ENCODE data around the gene ENDOV.

The ENDOV gene

DNA sequence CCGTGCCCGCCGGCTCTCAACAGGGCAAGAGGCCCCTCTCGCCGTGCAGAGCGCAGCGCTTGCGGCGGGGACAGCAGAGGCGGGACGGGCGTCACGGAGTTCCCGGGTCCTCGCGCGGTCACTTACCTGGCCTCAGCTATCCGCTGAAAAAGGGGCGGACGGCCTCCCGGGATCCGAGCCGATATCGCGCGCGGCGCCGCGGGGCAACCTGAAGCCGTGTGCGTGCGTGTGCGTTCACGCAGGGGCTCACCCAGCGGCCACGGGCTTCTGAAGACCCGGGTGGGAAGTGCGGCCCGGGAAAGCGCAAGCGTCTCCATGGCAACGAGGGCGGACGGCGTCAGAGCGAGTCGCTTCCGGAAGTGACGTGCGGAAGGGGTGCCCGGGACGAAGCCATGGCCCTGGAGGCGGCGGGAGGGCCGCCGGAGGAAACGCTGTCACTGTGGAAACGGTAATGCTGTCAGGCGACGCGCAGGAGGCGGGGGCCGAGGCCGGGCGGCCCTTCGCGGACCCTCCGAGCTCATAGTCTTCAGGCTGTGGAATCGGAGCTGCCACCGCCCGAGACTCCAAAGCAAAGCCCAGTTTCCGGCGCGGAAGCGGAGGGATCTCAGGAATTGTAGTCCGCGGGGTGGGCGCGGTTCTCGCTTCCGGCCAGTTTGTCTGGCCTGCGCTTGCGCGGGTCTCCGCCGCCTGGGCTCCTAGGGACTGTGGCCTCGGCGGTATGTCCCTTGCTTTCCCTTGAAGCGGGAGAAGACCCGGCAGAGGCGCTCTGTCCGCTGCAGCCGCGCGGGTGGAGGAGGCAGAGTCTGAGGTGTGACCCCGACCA, at the start of gene ENDOV:
TSS of gene ENDOV (plus strand) at position 365 of the 823 bp plus-strand sequence. CDS start at position 393, 28 bp downstream.
- peak; percentile 86 for DNase-seq (ENCODE audit: low read depth in 2 of 2)

DNA sequence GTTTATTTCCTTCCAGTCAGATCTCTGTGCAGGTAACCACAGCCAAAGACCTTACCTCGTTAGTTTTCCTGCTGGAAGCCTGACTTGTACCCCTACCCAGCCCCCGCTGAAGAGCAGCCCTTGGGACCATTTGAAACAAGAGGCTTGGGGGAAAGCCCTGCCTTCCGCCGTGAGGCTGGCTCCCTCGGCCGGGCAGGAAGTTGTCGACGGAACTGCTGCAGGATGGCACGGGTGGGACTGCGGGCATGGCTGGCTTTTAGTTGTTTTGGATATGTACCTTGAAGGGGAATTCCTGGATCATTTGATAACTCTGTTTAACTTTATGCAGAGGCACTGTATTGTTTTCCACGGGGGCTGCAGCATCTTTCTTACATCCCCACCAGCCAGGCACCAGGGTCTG, 49.0 kb upstream of the ENDOV start:
- no peak for DNase-seq (ENCODE audit: low read depth in 2 of 2)

DNA sequence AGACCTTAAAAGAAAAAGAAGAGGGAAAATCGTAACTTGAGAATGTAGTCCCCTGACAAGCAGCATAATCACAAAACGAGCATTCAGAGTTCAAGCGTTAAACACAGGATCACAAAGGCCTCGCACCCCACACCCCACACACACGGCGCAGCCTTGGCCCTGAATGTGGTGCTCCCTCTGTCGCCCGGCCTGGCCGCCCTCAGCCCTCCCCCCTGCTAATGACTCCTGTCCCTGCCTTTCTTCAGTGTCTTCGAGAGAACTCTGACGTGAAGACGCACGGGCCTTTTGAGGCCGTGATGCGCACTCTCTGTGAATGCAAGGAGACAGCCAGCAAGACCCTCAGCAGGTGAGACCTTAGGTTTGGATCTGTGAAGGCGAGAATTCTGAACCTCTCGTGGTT, 47.5 kb upstream of the ENDOV start:
- DNase-seq (ENCODE audit: low read depth in 2 of 2): no peak

DNA sequence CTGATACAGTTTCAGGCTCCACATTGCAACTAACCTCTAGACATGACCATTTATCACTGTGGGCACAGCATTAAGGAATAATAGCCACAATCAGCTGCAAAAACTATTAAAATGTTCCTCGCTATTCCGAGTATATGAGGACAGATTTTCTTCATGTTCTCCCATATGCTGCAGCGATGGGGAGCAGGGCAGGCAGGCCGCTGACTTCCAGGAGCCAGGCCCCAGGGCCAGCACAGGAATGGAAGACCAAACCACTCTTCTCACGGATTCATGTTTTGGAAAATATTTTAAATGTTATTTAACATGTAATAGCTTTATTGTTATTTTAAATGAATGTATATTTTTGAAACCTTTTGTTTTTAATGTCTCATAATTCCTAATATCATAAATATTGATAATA, 43.8 kb upstream of the ENDOV start:
- no peak for DNase-seq (ENCODE audit: low read depth in 2 of 2)

DNA sequence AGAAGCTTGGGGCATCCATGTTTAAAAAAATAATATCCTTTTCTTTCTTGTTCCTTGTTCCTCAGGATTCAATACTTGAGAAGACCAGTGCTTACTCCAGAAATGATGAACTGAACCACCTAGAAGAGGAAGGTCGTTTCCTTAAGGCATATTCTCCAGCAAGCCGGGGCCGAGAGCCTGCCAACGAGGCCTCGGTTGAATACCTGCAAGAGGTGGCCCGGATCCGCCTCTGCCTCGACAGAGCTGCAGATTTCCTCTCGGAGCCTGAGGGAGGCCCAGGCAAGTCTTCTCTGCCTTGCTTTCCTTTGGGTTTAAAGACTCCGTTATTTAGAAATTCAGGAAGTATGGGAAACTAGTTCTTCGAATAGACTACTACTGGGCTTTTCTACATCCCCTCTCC, 42.5 kb upstream of the ENDOV start:
- no peak for DNase-seq (ENCODE audit: low read depth in 2 of 2)

DNA sequence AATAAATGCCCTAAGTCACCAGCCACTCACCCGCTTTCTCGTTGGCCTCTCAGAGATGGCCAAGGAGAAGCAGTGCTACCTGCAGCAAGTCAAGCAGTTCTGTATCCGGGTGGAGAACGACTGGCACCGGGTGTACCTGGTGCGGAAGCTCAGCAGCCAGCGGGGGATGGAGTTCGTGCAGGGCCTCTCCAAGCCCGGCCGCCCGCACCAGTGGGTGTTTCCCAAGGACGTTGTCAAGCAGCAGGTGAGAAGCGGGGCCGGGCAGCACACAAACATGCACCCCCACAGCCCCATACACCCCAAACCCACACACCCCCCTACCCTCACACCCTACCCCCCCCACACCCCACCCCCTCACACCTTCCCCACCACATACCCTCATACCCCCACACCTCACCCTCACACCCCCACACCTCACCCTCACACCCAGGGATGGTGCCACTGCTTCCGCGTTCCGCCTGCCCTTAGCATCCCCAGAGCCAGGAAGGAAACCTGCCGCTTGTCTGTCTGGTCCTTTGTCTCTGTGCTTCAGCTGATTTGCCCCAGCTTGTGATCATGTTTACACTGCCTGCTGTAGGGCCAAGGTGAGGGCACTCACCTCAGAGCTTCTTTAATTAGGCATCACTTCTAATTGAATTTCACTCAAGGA, 41.9 kb upstream of the ENDOV start:
- no peak for DNase-seq (ENCODE audit: low read depth in 2 of 2)

DNA sequence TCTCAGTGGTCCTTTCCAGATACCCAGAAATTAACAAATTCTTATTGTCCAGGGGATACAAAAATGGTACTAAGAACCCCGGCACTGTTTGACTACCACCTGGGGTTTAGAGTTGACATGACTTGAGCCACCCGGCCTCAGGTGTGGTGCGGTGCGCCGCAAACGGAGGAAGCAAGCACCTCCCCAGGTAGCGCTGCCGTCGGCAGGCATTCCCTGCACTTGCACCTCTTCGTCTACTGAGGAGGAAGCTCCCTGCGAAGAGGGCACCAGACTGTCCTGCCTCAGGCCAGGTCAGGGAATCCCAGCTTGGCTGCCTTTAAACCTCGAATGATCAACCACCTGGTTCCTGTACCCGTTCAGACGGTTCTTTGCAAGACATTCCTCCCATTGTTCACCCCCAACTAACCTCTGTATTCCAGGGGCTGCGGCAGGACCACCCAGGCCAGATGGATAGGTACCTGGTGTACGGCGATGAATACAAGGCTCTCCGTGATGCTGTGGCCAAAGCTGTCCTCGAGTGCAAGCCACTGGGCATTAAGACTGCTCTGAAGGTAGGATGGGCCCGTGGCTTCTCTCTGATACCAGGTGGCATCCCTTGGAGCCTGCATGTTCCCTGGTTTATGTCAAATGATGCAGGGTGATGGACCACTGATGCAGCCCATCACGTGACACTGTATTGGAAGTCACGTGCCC, 40.8 kb upstream of the ENDOV start:
- no peak for DNase-seq (ENCODE audit: low read depth in 2 of 2)

DNA sequence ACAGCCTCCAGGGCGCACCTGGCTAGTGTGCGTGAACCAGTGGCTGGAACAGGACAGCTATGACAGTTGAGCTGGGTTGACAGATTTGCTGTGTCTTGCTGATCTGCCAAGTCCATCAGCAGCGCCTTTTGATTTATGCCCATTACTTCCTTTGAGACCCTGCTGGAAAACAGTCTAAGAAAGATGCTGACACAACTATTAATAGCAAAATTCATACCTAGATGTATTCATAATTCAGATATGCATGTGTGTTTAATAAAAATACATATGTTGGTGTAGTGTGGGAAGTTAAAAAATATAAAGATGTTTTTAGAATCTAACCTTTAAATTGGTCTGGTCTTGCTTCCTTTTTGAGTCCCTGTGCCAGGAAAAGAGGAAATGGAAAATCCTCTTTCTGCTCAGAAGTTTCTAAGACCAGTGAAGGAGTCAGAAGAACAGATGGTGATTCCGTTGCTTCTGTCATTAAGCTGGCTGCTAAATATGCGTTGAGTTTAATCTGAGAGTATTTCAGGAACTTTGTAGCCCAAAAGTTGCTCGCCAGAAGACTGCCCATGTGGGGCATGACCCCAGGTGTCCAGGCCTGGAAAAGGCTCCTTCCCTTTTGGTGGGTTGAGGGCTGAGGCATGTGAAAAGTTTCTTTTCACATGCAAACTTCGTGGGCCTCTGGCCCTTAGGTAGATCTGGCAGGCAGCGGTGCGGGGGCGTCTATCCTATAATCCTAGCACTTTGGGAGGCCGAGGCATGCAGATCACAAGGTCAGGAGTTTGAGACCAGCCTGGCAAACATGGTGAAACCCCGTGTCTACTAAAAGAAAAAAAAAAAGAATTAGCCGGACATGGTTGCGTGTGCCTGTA, 40.0 kb upstream of the ENDOV start:
- no peak for DNase-seq (ENCODE audit: low read depth in 2 of 2)

DNA sequence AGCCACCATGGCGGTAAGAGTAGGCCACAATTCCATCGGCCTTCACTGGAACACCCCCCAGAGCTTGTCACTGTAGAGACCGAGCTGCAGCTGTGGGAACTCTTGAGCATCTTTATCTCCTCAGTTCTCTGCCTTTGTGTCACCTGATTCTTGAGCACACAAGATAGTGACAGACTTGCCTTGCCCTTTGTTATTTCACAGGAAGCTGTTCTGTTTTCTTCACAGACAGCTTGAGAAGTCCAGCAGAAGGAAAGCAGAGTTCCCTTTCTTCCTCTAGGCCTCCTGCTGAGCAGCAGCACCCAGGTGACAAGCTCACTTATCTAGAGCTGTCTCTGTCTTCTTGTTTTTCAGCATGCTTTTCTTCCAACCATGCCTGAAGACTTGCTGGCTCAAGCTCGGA, 38.4 kb upstream of the ENDOV start:
- no peak for DNase-seq (ENCODE audit: low read depth in 2 of 2)

DNA sequence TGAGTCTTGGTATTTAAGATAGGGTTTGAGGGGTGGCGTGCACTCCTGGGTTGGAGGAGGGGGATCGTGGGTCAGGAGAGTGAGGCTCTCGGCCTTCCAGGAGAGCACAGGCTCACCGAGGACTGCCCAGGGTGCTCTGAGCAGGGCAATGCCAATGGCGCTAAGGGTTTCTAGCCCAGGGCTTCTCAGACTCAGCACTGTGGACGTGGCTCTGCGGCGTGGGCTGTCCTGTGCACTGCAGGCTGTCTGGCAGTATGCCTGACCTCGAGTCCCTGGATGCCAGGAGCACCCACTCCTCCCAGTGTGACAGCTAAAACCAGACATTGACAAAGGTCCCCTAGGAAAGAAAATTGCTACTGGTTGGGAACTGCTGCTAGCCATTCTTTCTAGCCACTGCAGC, 37.2 kb upstream of the ENDOV start:
- no peak for DNase-seq (ENCODE audit: low read depth in 2 of 2)

DNA sequence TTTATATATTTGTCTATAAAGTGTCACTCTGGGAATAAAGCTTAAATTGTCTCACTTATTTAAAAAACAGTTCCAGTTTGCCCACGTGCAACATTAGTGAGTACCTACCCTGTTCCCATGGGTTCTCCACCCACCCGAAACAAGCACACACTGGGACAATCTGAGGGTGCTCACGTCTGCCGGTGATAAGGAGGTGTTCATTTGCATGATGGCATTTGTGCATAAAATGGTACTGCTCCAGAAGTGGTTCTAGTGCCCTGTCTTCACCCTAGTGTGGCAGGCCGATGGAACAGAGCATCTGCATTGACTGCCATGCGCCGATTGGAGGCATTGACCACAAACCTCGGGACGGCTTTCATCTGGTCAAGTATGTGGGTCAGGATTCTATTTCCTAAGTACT, 35.6 kb upstream of the ENDOV start:
- no peak for DNase-seq (ENCODE audit: low read depth in 2 of 2)

DNA sequence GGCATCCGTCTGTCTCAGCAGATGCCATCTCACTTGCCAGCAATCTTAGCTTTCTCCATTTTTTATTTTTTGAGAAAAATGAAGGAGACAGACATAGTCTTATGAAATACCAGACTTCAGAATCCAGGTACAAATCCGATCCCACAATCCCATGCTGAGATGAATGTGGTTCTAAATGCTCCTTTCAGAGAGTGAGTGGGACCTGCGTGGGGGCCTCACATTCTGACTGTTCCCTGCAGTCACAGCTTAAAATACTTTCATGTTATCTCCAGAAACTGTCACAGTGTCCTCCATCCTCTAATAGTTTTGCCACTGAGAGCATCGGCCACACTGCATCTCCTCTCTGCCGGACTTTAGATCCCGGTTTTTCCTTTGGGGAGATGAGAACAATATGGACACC, 34.9 kb upstream of the ENDOV start:
- DNase-seq (ENCODE audit: low read depth in 2 of 2): no peak

DNA sequence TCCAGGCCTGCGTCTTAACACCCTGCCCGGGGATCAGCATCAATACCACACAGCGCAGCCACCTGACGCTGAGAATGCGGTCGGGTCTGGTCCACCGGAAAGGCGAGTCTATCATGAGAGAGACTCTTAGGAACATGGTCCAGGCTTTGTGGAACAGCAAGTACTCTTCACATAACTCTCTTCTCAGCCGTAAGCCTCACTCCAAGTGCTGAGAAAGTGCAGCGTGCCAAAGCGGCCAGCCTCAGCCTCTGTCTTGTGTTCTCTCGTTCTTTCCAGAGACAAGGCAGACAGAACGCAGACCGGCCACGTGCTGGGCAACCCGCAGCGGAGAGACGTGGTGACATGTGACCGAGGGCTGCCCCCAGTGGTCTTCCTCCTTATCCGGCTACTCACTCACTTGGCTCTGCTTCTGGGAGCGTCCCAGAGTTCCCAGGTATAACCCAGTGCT, 34.4 kb upstream of the ENDOV start:
- no peak for DNase-seq (ENCODE audit: low read depth in 2 of 2)

DNA sequence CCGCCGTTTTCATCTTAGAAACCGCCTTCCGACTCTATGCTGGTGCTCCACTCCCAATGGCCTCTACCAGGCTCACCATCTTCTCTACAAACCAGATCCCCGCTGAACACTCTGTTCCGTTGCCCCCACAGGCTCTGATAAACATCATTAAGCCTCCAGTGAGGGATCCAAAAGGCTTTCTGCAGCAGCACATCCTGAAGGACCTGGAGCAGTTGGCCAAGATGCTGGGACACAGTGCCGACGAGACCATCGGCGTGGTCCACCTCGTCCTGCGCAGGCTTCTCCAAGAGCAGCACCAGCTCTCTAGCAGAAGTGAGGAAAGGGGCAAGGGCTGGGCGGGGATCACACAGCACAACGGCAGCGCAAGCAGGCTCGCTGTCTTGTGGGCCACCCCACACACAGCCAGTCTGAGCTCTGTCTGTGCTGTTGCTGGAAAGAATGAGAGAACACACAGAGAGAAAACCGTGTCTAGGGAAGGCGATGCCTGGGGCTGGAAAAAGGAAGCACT, 33.5 kb upstream of the ENDOV start:
- DNase-seq (ENCODE audit: low read depth in 2 of 2): no peak

DNA sequence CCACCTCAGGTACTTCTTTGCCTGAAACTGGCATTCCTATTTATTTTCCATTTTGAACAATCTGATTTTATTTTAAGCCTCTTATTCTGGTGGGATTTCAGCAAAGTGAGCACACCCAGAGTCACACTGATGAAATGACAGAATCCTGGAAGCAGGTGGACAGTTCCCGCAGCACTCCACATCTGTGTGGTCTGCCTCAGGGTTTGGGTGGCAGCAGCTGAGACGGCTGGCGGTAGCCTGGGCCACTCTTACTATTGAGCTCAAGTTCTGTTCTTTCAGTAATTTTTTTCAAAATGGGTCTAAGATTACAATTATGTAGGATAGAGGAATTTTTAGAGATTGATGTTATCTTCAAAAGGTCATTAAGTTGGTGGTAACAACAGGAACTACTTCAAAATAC, 32.5 kb upstream of the ENDOV start:
- no peak for DNase-seq (ENCODE audit: low read depth in 2 of 2)

DNA sequence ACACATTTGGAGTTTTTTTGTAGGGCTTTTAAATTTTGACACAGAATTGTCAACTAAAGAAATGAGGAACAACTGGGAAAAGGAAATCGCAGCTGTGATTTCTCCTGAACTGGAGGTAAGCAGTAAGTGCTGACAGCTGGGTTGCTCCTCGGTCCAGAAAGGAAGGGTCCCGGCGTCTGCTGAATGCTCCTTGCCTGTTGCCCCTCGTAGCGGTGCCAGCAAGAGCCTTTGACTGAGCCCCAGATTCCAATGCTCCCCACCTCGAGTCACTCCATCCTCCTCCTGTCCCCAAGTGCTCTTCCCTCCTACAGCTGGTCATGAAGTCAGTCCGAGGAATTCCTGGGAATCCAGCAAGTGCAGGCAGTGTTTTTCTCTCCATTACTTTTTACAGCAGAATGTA, 32.0 kb upstream of the ENDOV start:
- DNase-seq (ENCODE audit: low read depth in 2 of 2): no peak

DNA sequence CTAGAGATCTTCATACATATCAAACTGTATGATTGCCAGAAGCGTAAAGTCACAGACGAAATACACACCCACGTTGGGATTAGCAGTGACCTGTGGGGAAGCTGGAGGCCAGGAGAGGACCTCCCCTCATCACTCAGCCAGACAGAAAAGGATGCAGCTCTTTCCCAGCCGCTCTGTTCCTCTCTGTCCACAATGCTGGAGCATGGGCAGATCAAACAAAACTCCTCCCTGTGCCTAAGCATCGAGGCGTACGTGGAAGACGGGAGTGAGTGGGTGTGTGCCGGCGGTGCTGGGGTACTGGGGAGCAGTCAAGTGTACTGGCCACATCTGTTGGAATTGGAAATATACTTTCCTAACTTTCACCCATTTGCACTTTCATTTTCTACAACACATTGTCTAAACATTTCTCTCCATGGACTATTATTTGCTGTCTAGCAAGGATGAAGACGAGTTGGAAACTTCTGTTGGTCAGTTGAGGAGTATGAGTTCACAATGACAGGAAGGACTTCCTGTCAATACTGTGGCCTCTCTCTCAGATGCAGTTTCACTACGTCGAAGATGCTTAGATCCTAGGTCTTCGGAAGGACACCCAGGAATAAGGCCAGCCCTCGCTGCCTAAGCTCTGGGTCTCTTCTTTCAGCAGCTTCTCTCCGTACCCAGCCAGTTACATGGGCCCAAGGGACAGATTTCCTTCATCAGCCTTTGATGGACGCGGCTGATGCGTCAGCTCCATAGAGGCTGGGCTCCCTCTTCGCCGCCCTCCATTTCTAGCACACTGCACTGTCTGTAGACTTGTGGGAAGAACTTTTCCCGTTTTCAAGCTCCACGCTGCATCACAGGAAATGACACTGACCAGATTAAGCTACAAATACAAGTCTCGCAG, 30.6 kb upstream of the ENDOV start:
- no peak for DNase-seq (ENCODE audit: low read depth in 2 of 2)

DNA sequence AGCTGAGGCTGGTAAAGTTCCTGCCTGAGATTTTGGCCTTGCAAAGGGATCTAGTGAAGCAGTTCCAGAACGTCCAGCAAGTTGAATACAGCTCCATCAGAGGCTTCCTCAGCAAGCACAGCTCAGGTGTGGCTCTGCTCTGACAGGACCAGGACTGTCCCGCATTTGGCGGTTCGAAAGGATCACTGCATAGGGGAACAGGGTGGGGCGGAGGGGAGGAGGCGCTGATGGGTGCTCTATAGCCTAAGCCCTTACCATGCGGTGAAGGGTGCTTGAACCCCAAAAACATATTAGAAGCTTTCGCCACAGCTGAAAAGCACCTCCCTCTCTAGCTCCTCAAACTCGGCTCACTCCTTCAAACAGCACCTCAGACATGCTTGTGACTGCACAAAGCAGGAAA, 29.9 kb upstream of the ENDOV start:
- DNase-seq (ENCODE audit: low read depth in 2 of 2): no peak

DNA sequence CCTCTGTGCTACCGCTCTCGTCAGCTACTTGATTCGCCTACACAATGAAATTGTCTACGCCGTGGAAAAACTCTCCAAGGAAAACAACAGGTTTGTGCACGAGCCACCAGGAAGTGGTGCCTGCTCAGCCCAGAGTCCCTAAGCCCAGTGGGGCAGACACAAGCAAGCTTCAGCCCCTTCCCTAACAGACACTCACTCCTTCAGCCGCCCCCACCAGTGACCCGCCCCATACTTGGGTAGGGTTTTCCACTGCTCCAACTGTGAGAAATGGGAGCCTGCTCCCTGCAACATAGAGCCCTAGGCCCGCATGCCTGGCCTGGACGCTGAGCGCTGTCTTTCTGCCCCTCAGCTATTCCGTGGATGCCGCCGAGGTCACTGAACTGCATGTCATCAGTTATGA, 28.6 kb upstream of the ENDOV start:
- DNase-seq (ENCODE audit: low read depth in 2 of 2): no peak

DNA sequence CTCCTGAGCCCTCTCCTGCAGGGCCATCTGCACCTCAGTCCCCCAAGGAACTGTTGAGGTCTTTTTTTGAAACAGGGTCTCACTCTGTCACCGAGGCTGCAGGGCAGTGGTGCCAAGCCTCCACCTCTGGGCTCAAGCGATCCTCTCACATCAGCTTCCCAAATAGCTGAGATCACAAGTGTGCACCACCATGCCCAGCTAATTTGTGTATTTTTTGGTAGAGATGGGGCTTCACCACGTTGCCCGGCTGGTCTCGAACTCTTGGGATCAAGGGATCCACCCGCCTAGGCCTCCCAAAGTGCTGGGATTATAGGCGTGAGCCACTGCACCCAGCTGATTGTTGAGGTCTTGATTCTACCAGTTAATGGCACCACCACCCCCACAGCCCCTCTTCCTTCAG, 27.9 kb upstream of the ENDOV start:
- no peak for DNase-seq (ENCODE audit: low read depth in 2 of 2)

DNA sequence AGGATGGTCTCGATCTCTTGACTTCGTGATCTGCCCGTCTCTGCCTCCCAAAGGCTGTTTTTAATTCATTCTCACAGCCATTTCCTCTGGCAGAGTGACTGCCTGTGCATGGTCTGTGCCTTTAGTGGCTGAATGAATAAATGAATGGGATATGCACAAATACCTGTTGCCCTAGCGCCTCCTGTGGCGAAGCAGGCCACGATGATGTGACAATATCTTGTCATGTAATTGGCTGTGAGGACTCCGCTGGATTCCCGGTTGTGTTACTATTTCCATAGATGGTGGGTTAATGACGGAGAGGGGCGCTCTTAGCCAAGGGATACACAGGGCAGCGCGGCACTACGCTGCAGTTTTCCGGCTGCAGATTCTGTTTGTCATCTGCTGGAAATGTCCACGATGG, 26.8 kb upstream of the ENDOV start:
- DNase-seq (ENCODE audit: low read depth in 2 of 2): no peak
